ENCODE data around the gene STAT1.

The STAT1 gene

GRCh38 chr2:191032588-191033429, 18.8 kb upstream of the STAT1 start:
- Histone ChIP-seq H3K9me3 (ENCODE audit: control insufficient read depth in 5 of 5, low read length in 5 of 5) (no peaks in the 10 kb centered on the region), H3K36me3 (ENCODE audit: control insufficient read depth in 5 of 5, insufficient read depth in 5 of 5, low read length in 5 of 5) (no peaks in the 10 kb centered on the region), H3K4me3 (ENCODE audit: low read depth in 1 of 5, low read length in 5 of 5) (no peak overlapping the region), H3K9ac (ENCODE audit: low read length in 5 of 5) (no peak overlapping the region), H3K27me3 (ENCODE audit: control insufficient read depth in 5 of 5, insufficient read depth in 4 of 5, low read length in 5 of 5) (no peaks in the 10 kb centered on the region), H3K4me1 (ENCODE audit: control insufficient read depth in 5 of 5, insufficient read depth in 5 of 5, low read length in 5 of 5) (peaks cover 0 to 14% (median 7%) of the 10 kb centered on the region in 5 donors), H3K27ac (ENCODE audit: low read depth, low read length) (no peak overlapping the region)

- Histone ChIP-seq H3K9me3 (ENCODE audit: control insufficient read depth in 5 of 5, low read length in 5 of 5) (no peaks in the 10 kb centered on the region), H3K27me3 (ENCODE audit: control insufficient read depth in 5 of 5, insufficient read depth in 4 of 5, low read length in 5 of 5) (no peaks in the 10 kb centered on the region), H3K4me1 (ENCODE audit: control insufficient read depth in 5 of 5, insufficient read depth in 5 of 5, low read length in 5 of 5) (peaks cover 0 to 13% (median 9%) of the 10 kb centered on the region in 5 donors), H3K36me3 (ENCODE audit: control insufficient read depth in 5 of 5, insufficient read depth in 5 of 5, low read length in 5 of 5) (no peaks in the 10 kb centered on the region), H3K9ac (ENCODE audit: low read length in 5 of 5) (no peak overlapping the region), H3K27ac (ENCODE audit: low read depth, low read length) (no peak overlapping the region), H3K4me3 (ENCODE audit: low read depth in 1 of 5, low read length in 5 of 5) (no peak overlapping the region)
Measured at GRCh38 chr2:191031256-191031655, 17.3 kb upstream of the STAT1 start.

- peaks cover 0 to 15% (median 9%) of the 10 kb centered on the region in 5 donors for H3K4me1 ChIP-seq (ENCODE audit: control insufficient read depth in 5 of 5, insufficient read depth in 5 of 5, low read length in 5 of 5)
- H3K4me3 ChIP-seq (ENCODE audit: low read depth in 1 of 5, low read length in 5 of 5), result peak overlapping the region in 4 of 5 donors; percentile 5 to 46 (median 45)
- H3K27me3 ChIP-seq (ENCODE audit: control insufficient read depth in 5 of 5, insufficient read depth in 4 of 5, low read length in 5 of 5), result no peaks in the 10 kb centered on the region
- H3K27ac ChIP-seq (ENCODE audit: low read depth, low read length), result no peak overlapping the region
- H3K9me3 ChIP-seq (ENCODE audit: control insufficient read depth in 5 of 5, low read length in 5 of 5), result no peaks in the 10 kb centered on the region
- peak overlapping the region in 2 of 5 donors; percentile 12 to 17 for H3K9ac ChIP-seq (ENCODE audit: low read length in 5 of 5)
- no peaks in the 10 kb centered on the region for H3K36me3 ChIP-seq (ENCODE audit: control insufficient read depth in 5 of 5, insufficient read depth in 5 of 5, low read length in 5 of 5)
Measured at GRCh38 chr2:191030521-191031154, 16.7 kb upstream of the STAT1 start.

GRCh38 chr2:191029280-191029950, 15.4 kb upstream of the STAT1 start:
- Histone ChIP-seq H3K27ac (ENCODE audit: low read depth, low read length) (no peak overlapping the region), H3K36me3 (ENCODE audit: control insufficient read depth in 5 of 5, insufficient read depth in 5 of 5, low read length in 5 of 5) (no peaks in the 10 kb centered on the region), H3K9ac (ENCODE audit: low read length in 5 of 5) (no peak overlapping the region), H3K4me1 (ENCODE audit: control insufficient read depth in 5 of 5, insufficient read depth in 5 of 5, low read length in 5 of 5) (peaks cover 0 to 15% (median 9%) of the 10 kb centered on the region in 5 donors), H3K4me3 (ENCODE audit: low read depth in 1 of 5, low read length in 5 of 5) (no peak overlapping the region), H3K9me3 (ENCODE audit: control insufficient read depth in 5 of 5, low read length in 5 of 5) (no peaks in the 10 kb centered on the region), H3K27me3 (ENCODE audit: control insufficient read depth in 5 of 5, insufficient read depth in 4 of 5, low read length in 5 of 5) (no peaks in the 10 kb centered on the region)

GRCh38 chr2:191026377-191026776, 12.4 kb upstream of the STAT1 start:
- H3K4me1 ChIP-seq (ENCODE audit: control insufficient read depth in 5 of 5, insufficient read depth in 5 of 5, low read length in 5 of 5), result peaks cover 0 to 19% (median 13%) of the 10 kb centered on the region in 5 donors
- no peak overlapping the region for H3K9ac ChIP-seq (ENCODE audit: low read length in 5 of 5)
- no peaks in the 10 kb centered on the region for H3K36me3 ChIP-seq (ENCODE audit: control insufficient read depth in 5 of 5, insufficient read depth in 5 of 5, low read length in 5 of 5)
- H3K9me3 ChIP-seq (ENCODE audit: control insufficient read depth in 5 of 5, low read length in 5 of 5), result no peaks in the 10 kb centered on the region
- no peak overlapping the region for H3K4me3 ChIP-seq (ENCODE audit: low read depth in 1 of 5, low read length in 5 of 5)
- H3K27ac ChIP-seq (ENCODE audit: low read depth, low read length), result no peak overlapping the region
- no peaks in the 10 kb centered on the region for H3K27me3 ChIP-seq (ENCODE audit: control insufficient read depth in 5 of 5, insufficient read depth in 4 of 5, low read length in 5 of 5)

DNA sequence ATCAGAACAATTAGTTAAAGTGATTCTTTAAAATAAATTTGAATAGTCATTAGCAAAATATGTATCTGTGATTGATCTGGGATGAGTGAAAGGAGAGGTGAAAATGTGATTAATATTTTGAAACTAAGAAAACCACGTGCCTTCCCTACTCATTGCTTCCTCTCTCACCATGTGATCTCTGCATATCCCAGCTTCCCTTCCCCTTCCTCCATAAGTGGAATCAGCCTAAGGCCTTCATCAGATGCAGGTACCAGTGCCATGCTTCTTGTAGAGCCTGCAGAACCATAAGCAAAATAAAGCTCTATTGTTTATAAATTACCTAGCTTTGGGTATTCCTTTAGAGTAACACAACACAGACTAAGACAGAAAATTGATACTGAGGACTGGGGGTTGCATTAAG, 11.2 kb upstream of the STAT1 start:
- Histone ChIP-seq H3K4me1 (ENCODE audit: control insufficient read depth in 5 of 5, insufficient read depth in 5 of 5, low read length in 5 of 5) (peaks cover 4 to 23% (median 13%) of the 10 kb centered on the region in 5 donors), H3K9ac (ENCODE audit: low read length in 5 of 5) (no peak overlapping the region), H3K27ac (ENCODE audit: low read depth, low read length) (no peak overlapping the region), H3K36me3 (ENCODE audit: control insufficient read depth in 5 of 5, insufficient read depth in 5 of 5, low read length in 5 of 5) (no peaks in the 10 kb centered on the region), H3K9me3 (ENCODE audit: control insufficient read depth in 5 of 5, low read length in 5 of 5) (no peaks in the 10 kb centered on the region), H3K27me3 (ENCODE audit: control insufficient read depth in 5 of 5, insufficient read depth in 4 of 5, low read length in 5 of 5) (no peaks in the 10 kb centered on the region), H3K4me3 (ENCODE audit: low read depth in 1 of 5, low read length in 5 of 5) (no peak overlapping the region)

DNA sequence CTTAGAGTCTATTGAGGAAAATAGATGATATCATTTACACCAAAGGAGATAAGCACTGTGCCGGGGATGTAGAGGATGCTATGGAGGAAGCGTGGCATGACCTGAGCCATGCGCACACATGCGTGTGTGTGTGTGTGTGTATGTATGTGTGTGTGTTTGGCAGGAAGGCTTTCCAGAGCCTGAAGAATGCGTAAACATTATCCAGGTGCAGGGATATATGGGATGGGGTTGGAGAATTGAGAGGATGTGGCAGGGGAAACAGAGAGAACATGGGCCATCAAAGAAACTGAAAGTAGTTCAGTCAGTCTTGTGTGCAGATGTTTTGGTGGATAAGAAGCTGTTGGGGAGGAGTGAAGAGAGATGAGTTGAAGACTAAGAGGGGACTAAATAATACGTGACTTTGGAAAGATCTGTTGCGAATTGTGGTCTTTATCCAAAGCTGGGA, 9.3 kb upstream of the STAT1 start:
- Histone ChIP-seq H3K4me3 (ENCODE audit: low read depth in 1 of 5, low read length in 5 of 5) (no peak overlapping the region), H3K36me3 (ENCODE audit: control insufficient read depth in 5 of 5, insufficient read depth in 5 of 5, low read length in 5 of 5) (no peaks in the 10 kb centered on the region), H3K27me3 (ENCODE audit: control insufficient read depth in 5 of 5, insufficient read depth in 4 of 5, low read length in 5 of 5) (no peaks in the 10 kb centered on the region), H3K27ac (ENCODE audit: low read depth, low read length) (no peak overlapping the region), H3K9ac (ENCODE audit: low read length in 5 of 5) (no peak overlapping the region), H3K9me3 (ENCODE audit: control insufficient read depth in 5 of 5, low read length in 5 of 5) (no peaks in the 10 kb centered on the region), H3K4me1 (ENCODE audit: control insufficient read depth in 5 of 5, insufficient read depth in 5 of 5, low read length in 5 of 5) (peaks cover 4 to 23% (median 13%) of the 10 kb centered on the region in 5 donors)

DNA sequence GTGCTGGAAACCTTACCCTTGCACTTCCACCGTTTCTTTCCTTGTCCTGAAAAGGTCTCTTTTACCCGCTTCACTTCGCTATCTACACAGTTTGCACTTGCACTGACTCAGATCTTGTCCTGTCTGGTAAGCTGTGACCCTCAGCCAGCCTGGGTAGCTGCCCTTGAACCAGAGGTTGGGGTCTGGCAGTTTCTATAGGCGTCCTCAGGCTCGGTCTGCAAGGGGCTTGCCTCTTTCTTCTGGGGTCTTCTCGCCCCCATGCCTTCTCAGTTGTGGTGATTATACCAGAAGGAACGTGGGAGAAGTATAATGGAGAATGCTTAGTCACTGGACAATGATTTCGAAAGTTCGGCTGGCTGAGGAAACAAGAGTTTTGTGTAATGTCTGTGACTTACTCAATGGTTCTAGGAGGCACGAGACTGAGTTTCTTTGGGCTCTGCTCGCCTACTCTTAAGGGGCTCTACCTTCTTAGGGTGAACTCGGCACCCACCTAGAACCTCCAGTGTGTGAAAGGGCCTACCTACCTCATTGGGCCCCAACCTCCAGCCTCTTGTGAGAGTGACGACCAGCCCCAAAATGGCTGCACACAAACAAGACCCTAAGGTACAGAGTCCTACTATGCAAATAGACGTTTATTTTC, 6.9 kb upstream of the STAT1 start:
- Histone ChIP-seq H3K9ac (ENCODE audit: low read length in 5 of 5) (peak overlapping the region; percentile 93 to 99 (median 98)), H3K36me3 (ENCODE audit: control insufficient read depth in 5 of 5, insufficient read depth in 5 of 5, low read length in 5 of 5) (no peaks in the 10 kb centered on the region), H3K27me3 (ENCODE audit: control insufficient read depth in 5 of 5, insufficient read depth in 4 of 5, low read length in 5 of 5) (no peaks in the 10 kb centered on the region), H3K9me3 (ENCODE audit: control insufficient read depth in 5 of 5, low read length in 5 of 5) (no peaks in the 10 kb centered on the region), H3K4me3 (ENCODE audit: low read depth in 1 of 5, low read length in 5 of 5) (peak overlapping the region; percentile 86 to 98 (median 90)), H3K4me1 (ENCODE audit: control insufficient read depth in 5 of 5, insufficient read depth in 5 of 5, low read length in 5 of 5) (peaks cover 4 to 16% (median 13%) of the 10 kb centered on the region in 5 donors), H3K27ac (ENCODE audit: low read depth, low read length) (peak overlapping the region; percentile 100)

- Histone ChIP-seq H3K4me1 (ENCODE audit: control insufficient read depth in 5 of 5, insufficient read depth in 5 of 5, low read length in 5 of 5) (peaks cover 4 to 15% (median 13%) of the 10 kb centered on the region in 5 donors), H3K27ac (ENCODE audit: low read depth, low read length) (peak overlapping the region; percentile 100), H3K36me3 (ENCODE audit: control insufficient read depth in 5 of 5, insufficient read depth in 5 of 5, low read length in 5 of 5) (no peaks in the 10 kb centered on the region), H3K4me3 (ENCODE audit: low read depth in 1 of 5, low read length in 5 of 5) (peak overlapping the region; percentile 86 to 98 (median 90)), H3K27me3 (ENCODE audit: control insufficient read depth in 5 of 5, insufficient read depth in 4 of 5, low read length in 5 of 5) (no peaks in the 10 kb centered on the region), H3K9me3 (ENCODE audit: control insufficient read depth in 5 of 5, low read length in 5 of 5) (no peaks in the 10 kb centered on the region), H3K9ac (ENCODE audit: low read length in 5 of 5) (peak overlapping the region; percentile 93 to 99 (median 98))
Measured at GRCh38 chr2:191020221-191020741, 6.3 kb upstream of the STAT1 start.
